BJ (cell line): Measurements from ENCODE around the gene ZNF559. TPM values are rescaled to one million over a fixed set of nuclear protein-coding genes. Genes with fewer than 3 reads are reported as not detected.
A peak's percentile ranks its signal among the peaks of the same experiment; 100 is the strongest.
"Not testable (repeated sequence)": the region's sequence is repeated elsewhere in the genome, so short reads cannot be mapped to it uniquely, and the experiment has no call there.

ENCODE experiments used
- CTCF ChIA-PET: fragments of 350-600 bp; formaldehyde crosslinking; extraction: SDS; loops from one replicate; lab custom pipeline; 2021; ENCODE audit warnings: antibody characterized with exemption, inconsistent platforms; lab: Yijun Ruan, JAX
- POLR2A ChIA-PET: fragments of 300-600 bp; sonication (Branson Sonifier 250); formaldehyde crosslinking; extraction: SDS; loops from one replicate; lab custom pipeline; 2021; ENCODE audit warnings: antibody characterized with exemption; lab: Charles Lee
- DNase-seq: peaks from one replicate; pipeline ENCODE4 v3.0.0-alpha.2; 2011; ENCODE audit warnings: low read depth
- H3K27me3 ChIP-seq: 2 replicates; pipeline ENCODE4 v1.6.0; 2011; ENCODE audit warnings: low read length; ENCODE audit not compliant: control insufficient read depth, insufficient read depth
- H3K36me3 ChIP-seq: 2 replicates; pipeline ENCODE4 v1.5.1; 2011; ENCODE audit warnings: low read length; ENCODE audit not compliant: control insufficient read depth, insufficient read depth
- H3K4me3 ChIP-seq: 2 replicates; pipeline ENCODE4 v1.5.1; 2011; ENCODE audit warnings: low read depth, mild to moderate bottlenecking, control low read depth, low read length
- polyA plus RNA-seq: library from polyadenylated mRNA; depleted of rRNA; stranded (reverse); fragments of >200 nt; gene quantifications from 2 replicates; pipeline ENCODE4 v1.2.3, GENCODE V29; 2011
- TF ChIP-seq, protein P1 (sequence below): IDR thresholded peaks from 2 replicates; pipeline ENCODE4 v1.5.1; 2011; ENCODE audit warnings: low read depth, mild to moderate bottlenecking, control low read depth, inconsistent platforms, low read length, moderate library complexity; ENCODE audit not compliant: insufficient read depth

Gene ZNF559
- polyA plus RNA-seq, 1 experiment, result 8.2 TPM

DNA sequence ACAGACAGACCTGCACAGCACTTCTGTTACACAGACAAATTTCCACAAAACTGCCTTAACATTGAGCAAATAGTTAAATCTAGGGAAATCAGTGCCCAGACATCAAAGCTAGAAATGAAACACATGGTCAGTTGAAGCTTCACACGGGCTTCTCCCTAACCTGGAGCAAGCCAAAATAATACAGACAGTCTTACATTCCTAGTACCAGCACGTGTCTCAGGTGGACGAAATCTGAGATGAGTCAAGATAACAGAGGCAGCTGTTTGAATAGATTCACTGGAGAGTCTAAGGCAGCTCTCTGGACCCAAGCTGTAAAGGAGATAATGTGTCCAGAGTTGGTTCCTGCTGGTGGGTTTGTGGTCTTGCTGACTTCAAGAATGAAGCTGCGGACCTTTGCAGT is 10.2 kb upstream of the ZNF559 start:
- Histone ChIP-seq H3K27me3 (no peaks in the 10 kb centered on the region), H3K4me3 (no peak overlapping the region), H3K36me3 (no peaks in the 10 kb centered on the region)
- CTCF ChIA-PET, result interaction anchor here (1.5 to 4.1 kb wide), 2 partner anchors 8 to 10 kb away, joined by 4 to 11 read pairs; partner anchors contain the start of gene ZNF559
- TF ChIP-seq, protein P1, sequence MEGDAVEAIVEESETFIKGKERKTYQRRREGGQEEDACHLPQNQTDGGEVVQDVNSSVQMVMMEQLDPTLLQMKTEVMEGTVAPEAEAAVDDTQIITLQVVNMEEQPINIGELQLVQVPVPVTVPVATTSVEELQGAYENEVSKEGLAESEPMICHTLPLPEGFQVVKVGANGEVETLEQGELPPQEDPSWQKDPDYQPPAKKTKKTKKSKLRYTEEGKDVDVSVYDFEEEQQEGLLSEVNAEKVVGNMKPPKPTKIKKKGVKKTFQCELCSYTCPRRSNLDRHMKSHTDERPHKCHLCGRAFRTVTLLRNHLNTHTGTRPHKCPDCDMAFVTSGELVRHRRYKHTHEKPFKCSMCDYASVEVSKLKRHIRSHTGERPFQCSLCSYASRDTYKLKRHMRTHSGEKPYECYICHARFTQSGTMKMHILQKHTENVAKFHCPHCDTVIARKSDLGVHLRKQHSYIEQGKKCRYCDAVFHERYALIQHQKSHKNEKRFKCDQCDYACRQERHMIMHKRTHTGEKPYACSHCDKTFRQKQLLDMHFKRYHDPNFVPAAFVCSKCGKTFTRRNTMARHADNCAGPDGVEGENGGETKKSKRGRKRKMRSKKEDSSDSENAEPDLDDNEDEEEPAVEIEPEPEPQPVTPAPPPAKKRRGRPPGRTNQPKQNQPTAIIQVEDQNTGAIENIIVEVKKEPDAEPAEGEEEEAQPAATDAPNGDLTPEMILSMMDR, result no peak
- POLR2A ChIA-PET, result no interaction called here
- no peak for DNase-seq

DNA sequence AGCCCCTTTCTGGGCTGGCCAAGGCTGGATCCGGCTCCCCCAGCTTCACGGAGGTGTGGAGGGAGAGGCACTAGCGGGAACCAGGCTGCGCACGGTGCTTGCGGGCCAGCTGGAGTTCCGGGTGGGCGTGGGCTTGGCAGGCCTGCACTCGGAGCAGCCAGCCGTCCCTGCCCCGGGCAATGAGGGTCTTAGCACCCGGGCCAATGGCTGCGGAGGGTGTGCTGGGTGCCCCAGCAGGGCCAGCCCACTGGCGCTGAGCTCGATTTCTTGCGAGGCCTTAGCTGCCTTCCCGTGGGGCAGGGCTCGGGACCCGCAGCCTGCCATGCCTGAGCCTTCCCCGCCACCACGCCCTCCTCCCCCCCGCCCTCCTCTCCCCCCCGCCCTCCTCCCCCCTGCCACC is 2.6 kb upstream of the ZNF559 start:
- no peak for DNase-seq
- TF ChIP-seq, protein P1, result no peak
- POLR2A ChIA-PET, result no interaction called here
- Histone ChIP-seq H3K36me3 (no peaks in the 10 kb centered on the region), H3K27me3 (no peaks in the 10 kb centered on the region), H3K4me3 (no peak overlapping the region)
- CTCF ChIA-PET, result interaction anchor here (0.9 kb wide), 1 partner anchor 8 kb away, joined by 4 read pairs; no protein-coding TSS in a partner anchor

DNA sequence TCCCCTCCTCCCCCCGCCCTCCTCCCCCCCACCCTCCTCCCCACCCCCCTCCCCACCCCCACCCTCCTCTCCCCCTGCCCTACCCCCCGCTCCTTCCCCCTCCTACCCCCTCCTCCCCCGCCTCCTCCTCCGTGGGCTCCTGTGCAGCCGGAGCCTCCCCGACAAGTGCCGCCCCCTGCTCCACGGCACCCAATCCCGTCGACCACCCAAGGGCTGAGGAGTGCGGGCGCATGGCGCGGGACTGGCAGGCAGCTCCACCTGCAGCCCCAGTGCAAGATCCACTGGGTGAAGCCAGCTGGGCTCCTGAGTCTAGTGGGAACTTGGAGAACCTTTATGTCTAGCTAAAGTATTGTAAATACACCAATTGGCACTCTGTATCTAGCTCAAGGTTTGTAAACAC is 2.2 kb upstream of the ZNF559 start:
- DNase-seq, H3K36me3 ChIP-seq, H3K27me3 ChIP-seq, POLR2A ChIA-PET, H3K4me3 ChIP-seq: not testable (repeated sequence)
- CTCF ChIA-PET, result interaction anchor here (0.9 to 1.9 kb wide), 2 partner anchors 9 to 10 kb away, joined by 4 read pairs; no protein-coding TSS in a partner anchor

DNA sequence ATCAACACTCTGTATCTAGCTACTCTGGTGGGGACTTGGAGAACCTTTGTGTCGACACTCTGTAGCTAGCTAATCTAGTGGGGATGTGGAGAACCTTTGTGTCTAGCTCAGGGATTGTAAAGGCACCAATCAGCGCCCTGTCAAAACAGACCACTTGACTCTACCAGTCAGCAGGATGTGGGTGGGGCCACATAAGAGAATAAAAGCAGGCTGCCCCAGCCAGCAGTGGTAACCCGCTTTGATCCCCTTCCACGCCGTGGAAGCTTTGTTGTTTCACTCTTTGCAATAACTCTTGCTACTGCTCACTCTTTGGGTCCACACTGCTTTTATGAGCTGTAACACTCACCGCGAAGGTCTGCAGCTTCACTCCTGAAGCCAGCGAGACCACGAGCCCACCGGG is 1.8 kb upstream of the ZNF559 start:
- H3K4me3 ChIP-seq, H3K27me3 ChIP-seq, H3K36me3 ChIP-seq, POLR2A ChIA-PET, DNase-seq: not testable (repeated sequence)
- CTCF ChIA-PET, result interaction anchor here (0.9 to 2.0 kb wide), 3 partner anchors 9 to 11 kb away, joined by 4 to 11 read pairs (median 4); no protein-coding TSS in a partner anchor

DNA sequence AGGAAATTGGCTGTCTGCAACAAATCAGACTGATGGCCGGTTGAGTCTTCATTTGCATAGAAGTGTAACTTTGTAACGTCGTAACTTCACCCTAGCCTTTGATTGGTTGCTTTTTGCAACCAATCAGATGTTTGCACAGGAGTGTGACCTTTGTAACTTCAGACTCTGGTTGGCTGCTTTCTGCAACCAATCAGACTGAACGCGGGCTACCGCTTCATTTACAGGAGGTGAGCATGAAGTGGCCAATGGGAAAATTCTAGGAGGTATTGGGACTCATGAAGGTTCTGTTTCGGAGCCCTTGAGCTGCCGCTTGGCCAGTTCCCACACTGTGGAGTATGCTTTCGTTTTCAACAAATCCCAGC is 441 bp upstream of the ZNF559 start:
- TF ChIP-seq, protein P1, result no peak
- ChIA-PET POLR2A (interaction anchor here (0.5 kb wide), 1 partner anchor 260 kb away, joined by 18 read pairs; no protein-coding TSS in a partner anchor), CTCF (interaction anchor here (0.9 to 2.0 kb wide), 4 partner anchors 9 to 295 kb away, joined by 3 to 11 read pairs (median 4); no protein-coding TSS in a partner anchor)
- DNase-seq, result peak; percentile 24
- Histone ChIP-seq H3K27me3 (no peaks in the 10 kb centered on the region), H3K4me3 (peak overlapping the region; percentile 89), H3K36me3 (no peaks in the 10 kb centered on the region)

DNA sequence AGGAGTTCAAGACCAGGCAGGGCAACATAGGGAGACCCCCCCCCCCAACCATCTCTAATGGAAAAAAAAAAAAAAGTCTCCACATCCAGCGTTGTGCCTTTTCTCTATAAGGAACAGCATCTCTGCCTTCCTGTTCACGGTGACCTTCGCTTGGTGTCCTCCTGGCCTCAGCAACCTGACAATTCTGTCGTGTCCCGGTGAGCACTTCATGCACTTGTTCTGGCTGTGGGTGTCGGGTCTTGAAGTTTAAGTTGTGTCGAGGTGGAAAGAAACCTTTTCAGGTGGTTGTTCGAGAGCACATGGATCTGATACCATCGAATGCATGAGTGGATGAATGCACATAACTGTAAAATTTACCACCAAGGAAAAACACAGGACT is 594 bp downstream of the ZNF559 start:
- H3K36me3 ChIP-seq, result no peaks in the 10 kb centered on the region
- TF ChIP-seq, protein P1, result no peak
- peak overlapping the region; percentile 89 for H3K4me3 ChIP-seq
- POLR2A ChIA-PET, result no interaction called here
- CTCF ChIA-PET, result interaction anchor here (1.0 kb wide), 1 partner anchor 293 kb away, joined by 3 read pairs; no protein-coding TSS in a partner anchor
- H3K27me3 ChIP-seq, result no peaks in the 10 kb centered on the region
- DNase-seq, result no peak
